Fibroblast of lung (primary cell): ENCODE results near the gene NDST3. TPM values are rescaled to one million over a fixed set of nuclear protein-coding genes. Genes with fewer than 3 reads are reported as not detected.
A peak's percentile ranks its signal among the peaks of the same experiment; 100 is the strongest.

ENCODE experiments used
- DNase-seq, 2 donors: peaks; one replicate each; pipeline versions ENCODE4 v3.0.0 to v3.0.0-alpha.2; 2010; ENCODE audit warnings: low read depth in 2 of 2
- H2AFZ ChIP-seq: 2 replicates; pipeline ENCODE4 v1.5.1; 2012; ENCODE audit warnings: low read length, control low read depth, inconsistent platforms
- H3K27ac ChIP-seq: 2 replicates; pipeline ENCODE4 v1.5.1; 2011; ENCODE audit warnings: low read length, control low read depth; ENCODE audit not compliant: insufficient read depth
- H3K27me3 ChIP-seq: 2 replicates; pipeline ENCODE4 v1.5.1; 2011; ENCODE audit warnings: mild to moderate bottlenecking, low read length; ENCODE audit not compliant: control insufficient read depth, insufficient read depth
- H3K36me3 ChIP-seq: 2 replicates; pipeline ENCODE4 v1.5.1; 2011; ENCODE audit warnings: low read length; ENCODE audit not compliant: control insufficient read depth, insufficient read depth
- H3K4me1 ChIP-seq: 2 replicates; pipeline ENCODE4 v1.5.1; 2011; ENCODE audit warnings: low read length; ENCODE audit not compliant: control insufficient read depth, insufficient read depth; ENCODE audit errors: extremely low read depth
- H3K4me2 ChIP-seq: 2 replicates; pipeline ENCODE4 v1.5.1; 2011; ENCODE audit warnings: low read length, control low read depth; ENCODE audit not compliant: insufficient read depth; ENCODE audit errors: extremely low read depth
- H3K4me3 ChIP-seq, 4 experiments: fragments of 200-600 bp in 1 of 4; sonication (generic) in 1 of 4; replicated peaks in 1 of 4; 2 replicates each; pipeline ENCODE4 v1.5.1; 2011 to 2016; ENCODE audit warnings: low read length in 4 of 4, low read depth in 3 of 4, mild to moderate bottlenecking in 3 of 4, control low read depth in 2 of 4, inconsistent platforms in 1 of 4, mixed read lengths in 1 of 4; ENCODE audit not compliant: insufficient read depth in 1 of 4; ENCODE audit errors: control extremely low read depth in 1 of 4
- H3K79me2 ChIP-seq: 2 replicates; pipeline ENCODE4 v1.5.1; 2012; ENCODE audit warnings: mild to moderate bottlenecking, low read length, inconsistent platforms; ENCODE audit not compliant: control insufficient read depth, insufficient read depth
- H3K9ac ChIP-seq: 2 replicates; pipeline ENCODE4 v1.5.1; 2011; ENCODE audit warnings: mild to moderate bottlenecking, low read length, control low read depth; ENCODE audit not compliant: insufficient read depth
- H3K9me3 ChIP-seq: 2 replicates; pipeline ENCODE4 v1.5.1; 2012; ENCODE audit warnings: low read depth, low read length; ENCODE audit not compliant: control insufficient read depth, insufficient read depth
- H4K20me1 ChIP-seq: 2 replicates; pipeline ENCODE4 v1.5.1; 2011; ENCODE audit warnings: low read length; ENCODE audit not compliant: control insufficient read depth, insufficient read depth; ENCODE audit errors: extremely low read depth
- CTCF ChIP-seq, 2 donors: IDR thresholded peaks in 1 of 2; conservative IDR thresholded peaks in 1 of 2; 1 replicate in 1 of 2; 2 replicates in 1 of 2; pipeline ENCODE4 v1.5.1; 2011 to 2012; ENCODE audit warnings: low read length in 2 of 2, control low read depth in 1 of 2, inconsistent platforms in 1 of 2, low read depth in 1 of 2, mild to moderate bottlenecking in 1 of 2
- EZH2 ChIP-seq: IDR thresholded peaks from 2 replicates; pipeline ENCODE4 v1.5.1; 2012; ENCODE audit warnings: low read length, control low read depth, mild to moderate bottlenecking; ENCODE audit errors: missing control alignments
- polyA plus RNA-seq, 2 donors: library from polyadenylated mRNA; depleted of rRNA in 1 of 2; stranded (reverse) in 1 of 2; unstranded in 1 of 2; fragments of >200 nt; gene quantifications; 2 replicates each; pipeline ENCODE4 v1.2.1, GENCODE V29; 2011 to 2012; ENCODE audit warnings: missing spikeins in 1 of 2
- total RNA-seq: library from RNA; depleted of rRNA; stranded (reverse); fragments of >200 nt; gene quantifications from 2 replicates; pipeline ENCODE4 v1.2.1, GENCODE V29; 2014

The NDST3 gene
- total and polyA plus RNA-seq, 2 donors (not counting 1 experiment from before 2014, with no cell fraction given): 0.16 TPM; not detected in 1

- Histone ChIP-seq H3K27me3 (no peaks in the 10 kb centered on the region), H3K9me3 (no peaks in the 10 kb centered on the region), H3K4me2 (no peak overlapping the region), H3K79me2 (no peaks in the 10 kb centered on the region), H4K20me1 (no peaks in the 10 kb centered on the region), H3K4me1 (no peaks in the 10 kb centered on the region), H3K36me3 (no peaks in the 10 kb centered on the region), H3K4me3 (no peak overlapping the region), H3K27ac (no peak overlapping the region), H2AFZ (no peak overlapping the region), H3K9ac (no peak overlapping the region)
- DNase-seq: no peak
- TF ChIP-seq CTCF (conservative IDR thresholded peaks at IDR 0.05 in 1 of 2, IDR thresholded peaks at IDR 0.05 in 1 of 2; ENCODE audit: low read depth in 1 of 2, low read length in 2 of 2) (no peak), EZH2 (no peak)
These were observed 234.5 kb downstream of the NDST3 start for GRCh38 chr4:118268780-118269179.

GRCh38 chr4:118270492-118270891 is 236.2 kb downstream of the NDST3 start:
- no peak overlapping the region for H3K4me3 ChIP-seq
- no peaks in the 10 kb centered on the region for H4K20me1 ChIP-seq
- no peaks in the 10 kb centered on the region for H3K27me3 ChIP-seq
- peak in 1 of 2 donors; percentile 45 for TF ChIP-seq CTCF (conservative IDR thresholded peaks at IDR 0.05 in 1 of 2, IDR thresholded peaks at IDR 0.05 in 1 of 2; ENCODE audit: low read depth in 1 of 2, low read length in 2 of 2)
- no peak for TF ChIP-seq EZH2
- no peaks in the 10 kb centered on the region for H3K79me2 ChIP-seq
- H2AFZ ChIP-seq: no peak overlapping the region
- no peaks in the 10 kb centered on the region for H3K36me3 ChIP-seq
- DNase-seq: peak; percentile 39 to 79
- H3K9ac ChIP-seq: no peak overlapping the region
- no peaks in the 10 kb centered on the region for H3K9me3 ChIP-seq
- H3K27ac ChIP-seq: no peak overlapping the region
- no peak overlapping the region for H3K4me2 ChIP-seq
- H3K4me1 ChIP-seq: no peaks in the 10 kb centered on the region

GRCh38 chr4:118271788-118272187 is 237.5 kb downstream of the NDST3 start:
- Histone ChIP-seq H4K20me1 (no peaks in the 10 kb centered on the region), H3K79me2 (no peaks in the 10 kb centered on the region), H3K27me3 (no peaks in the 10 kb centered on the region), H3K9ac (no peak overlapping the region), H3K4me2 (no peak overlapping the region), H3K9me3 (no peaks in the 10 kb centered on the region), H2AFZ (no peak overlapping the region), H3K36me3 (no peaks in the 10 kb centered on the region), H3K4me3 (no peak overlapping the region), H3K4me1 (no peaks in the 10 kb centered on the region), H3K27ac (no peak overlapping the region)
- TF ChIP-seq EZH2 (no peak), CTCF (conservative IDR thresholded peaks at IDR 0.05 in 1 of 2, IDR thresholded peaks at IDR 0.05 in 1 of 2; ENCODE audit: low read depth in 1 of 2, low read length in 2 of 2) (no peak)
- DNase-seq: no peak
